GM18870 (cell line): ENCODE results near the gene CYP26B1.

Experiments used
- ATAC-seq: cut with Tn5 transposase; IDR thresholded peaks from one replicate; pipeline ENCODE4 v1.9.1; 2021; ENCODE audit warnings: moderate library complexity; ENCODE audit not compliant: unreplicated experiment

The CYP26B1 gene

DNA sequence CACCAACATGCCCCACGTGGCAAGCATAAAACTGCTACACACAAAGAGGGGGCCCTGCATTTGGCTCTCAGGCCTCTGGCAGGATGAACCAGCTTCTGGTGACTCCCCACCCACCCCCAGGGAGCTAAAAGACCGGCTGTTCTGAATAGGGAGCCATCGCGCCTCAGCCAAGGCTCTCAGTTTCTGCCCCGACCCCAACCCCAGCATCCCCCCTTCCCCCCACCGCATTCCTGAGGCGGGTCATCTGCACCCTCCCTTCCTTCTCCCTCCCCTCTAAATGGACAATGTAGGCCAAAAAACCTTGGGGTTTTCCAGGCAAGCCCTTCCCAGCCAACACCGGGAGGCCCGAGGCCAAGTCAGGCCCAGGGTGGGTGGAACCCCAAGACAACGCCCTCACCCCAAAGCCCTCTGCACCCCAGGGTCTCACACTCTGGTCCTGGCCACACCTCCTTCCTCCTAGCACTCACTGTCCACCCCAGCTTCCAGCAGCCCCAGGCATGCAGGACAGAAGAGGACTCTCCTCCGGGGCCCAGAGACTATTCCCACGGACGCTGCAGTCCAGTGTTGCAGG, 5.7 kb downstream of the CYP26B1 start:
- ATAC-seq, result no peak

DNA sequence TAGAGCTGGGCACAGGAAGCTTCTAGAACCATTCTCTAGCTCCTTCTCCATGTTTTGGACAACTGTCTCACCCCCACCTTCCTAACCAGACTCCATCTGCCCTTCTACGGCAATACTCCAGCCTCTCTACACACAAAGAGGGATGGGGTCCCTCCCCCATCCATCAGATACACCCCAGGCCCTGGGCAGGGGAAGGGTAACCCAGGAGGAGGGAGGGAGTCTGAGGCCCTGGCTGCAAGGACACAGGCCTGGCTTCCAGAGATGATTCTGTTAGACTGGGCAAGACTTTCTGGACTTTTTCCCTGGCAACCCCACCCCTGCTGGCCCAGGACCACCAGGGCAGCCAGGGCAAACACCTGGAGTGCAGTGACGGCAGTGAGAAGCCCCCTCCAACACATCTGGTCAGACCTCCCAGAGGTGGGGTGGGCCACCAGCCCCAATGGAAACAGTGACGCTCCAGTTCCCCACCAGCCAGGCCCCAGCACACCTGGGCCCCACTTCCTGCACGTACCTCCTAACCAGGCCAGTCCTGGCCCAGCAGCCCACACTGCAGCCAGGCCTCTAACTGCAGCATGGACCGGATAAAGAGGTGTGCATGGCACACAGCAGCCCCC, 6.5 kb downstream of the CYP26B1 start:
- ATAC-seq, result no peak

DNA sequence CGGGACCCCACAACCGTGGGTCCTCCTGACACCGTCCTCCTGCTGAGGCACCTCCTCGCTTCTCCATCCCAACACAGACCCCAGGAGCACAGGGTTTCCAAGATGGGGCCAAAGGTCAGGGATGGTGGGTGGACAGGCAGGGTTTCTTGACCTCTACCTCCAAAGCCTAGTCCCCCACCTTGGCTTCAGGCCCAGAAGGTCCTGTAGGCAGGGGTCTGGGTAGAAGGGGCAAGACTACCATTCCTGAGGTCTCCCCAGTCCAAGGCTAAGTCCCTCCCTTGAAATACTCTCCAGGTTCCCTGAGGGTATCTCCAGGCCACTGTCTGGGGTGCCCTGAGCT, 7.1 kb downstream of the CYP26B1 start:
- ATAC-seq, result no peak

DNA sequence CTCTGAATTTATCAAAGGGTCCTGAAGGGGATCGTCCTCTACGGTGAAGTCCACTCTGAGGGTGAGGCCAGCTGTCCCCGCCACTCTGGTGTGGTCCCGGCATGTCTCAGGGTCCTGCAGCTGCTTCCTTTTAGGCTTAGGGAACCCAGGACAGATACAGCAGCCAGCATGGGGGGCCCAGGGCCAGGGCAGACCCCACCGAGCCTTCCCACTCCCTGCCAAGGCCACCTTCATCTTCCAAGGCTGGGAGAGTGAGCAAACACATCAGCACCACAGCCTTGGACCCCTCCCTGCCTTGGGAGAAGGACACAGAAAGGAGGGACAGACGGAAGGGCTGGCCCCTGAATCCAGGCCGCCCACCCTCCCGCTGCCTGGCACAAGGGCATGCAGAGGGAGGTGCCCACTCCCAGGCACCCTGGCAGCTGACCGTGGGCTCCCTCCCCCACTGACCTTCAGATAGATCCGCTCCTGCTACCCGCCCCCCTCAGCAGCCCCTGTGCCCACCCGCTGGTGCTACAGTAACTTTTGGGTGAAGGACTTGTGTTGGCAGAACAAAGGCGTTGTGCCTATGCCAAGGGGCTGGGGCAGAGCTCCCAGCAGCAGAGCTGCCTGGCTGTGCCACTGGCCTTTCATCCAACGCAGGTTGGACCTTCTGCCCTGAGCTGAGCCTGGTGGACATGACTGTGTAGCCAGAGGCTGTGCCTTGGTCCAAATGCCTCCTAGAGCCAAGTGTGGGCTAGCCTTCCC, 7.6 kb downstream of the CYP26B1 start:
- no peak for ATAC-seq

DNA sequence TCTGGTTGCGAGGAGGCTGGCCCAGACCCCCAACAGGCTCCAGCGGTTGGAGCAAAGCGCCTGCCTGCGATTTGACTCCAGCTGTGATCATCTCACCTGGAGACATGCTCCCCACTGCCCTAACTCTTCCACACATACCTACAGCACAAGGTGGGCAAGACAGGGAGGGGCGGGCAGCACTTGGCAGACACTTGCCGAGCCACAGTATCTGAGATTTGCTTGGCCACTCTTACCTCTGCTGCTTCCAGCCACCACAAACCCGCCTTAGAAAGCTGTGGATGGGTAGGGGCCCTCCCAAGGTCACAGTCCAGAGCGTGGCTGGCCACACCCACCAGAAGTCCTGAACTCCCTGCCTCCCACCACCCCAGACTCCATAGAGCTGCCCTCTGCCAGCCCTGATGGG, 8.2 kb downstream of the CYP26B1 start:
- no peak for ATAC-seq

DNA sequence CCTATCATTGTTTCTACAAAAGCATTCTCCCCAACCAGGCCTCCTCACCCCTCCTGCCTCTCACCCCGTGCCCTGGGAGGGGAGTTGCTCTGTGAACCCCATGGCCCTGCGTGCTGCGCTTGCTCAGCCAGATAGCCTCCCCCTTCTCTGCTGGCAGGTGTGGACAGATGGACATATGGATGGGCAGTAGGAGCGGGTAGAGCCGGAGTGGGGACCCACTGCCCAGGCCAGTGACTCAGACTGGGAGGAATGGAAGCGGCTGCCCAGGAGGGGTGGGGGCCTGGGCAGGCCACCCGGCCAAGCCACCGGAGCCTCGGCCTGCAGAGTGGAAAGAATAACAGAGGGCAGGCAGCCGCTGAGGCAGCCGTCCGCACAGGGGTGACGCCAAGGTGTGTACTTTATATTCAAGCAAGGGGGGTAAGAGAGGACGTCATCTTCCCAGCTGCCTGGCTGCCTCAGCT, 8.7 kb downstream of the CYP26B1 start:
- no peak for ATAC-seq

DNA sequence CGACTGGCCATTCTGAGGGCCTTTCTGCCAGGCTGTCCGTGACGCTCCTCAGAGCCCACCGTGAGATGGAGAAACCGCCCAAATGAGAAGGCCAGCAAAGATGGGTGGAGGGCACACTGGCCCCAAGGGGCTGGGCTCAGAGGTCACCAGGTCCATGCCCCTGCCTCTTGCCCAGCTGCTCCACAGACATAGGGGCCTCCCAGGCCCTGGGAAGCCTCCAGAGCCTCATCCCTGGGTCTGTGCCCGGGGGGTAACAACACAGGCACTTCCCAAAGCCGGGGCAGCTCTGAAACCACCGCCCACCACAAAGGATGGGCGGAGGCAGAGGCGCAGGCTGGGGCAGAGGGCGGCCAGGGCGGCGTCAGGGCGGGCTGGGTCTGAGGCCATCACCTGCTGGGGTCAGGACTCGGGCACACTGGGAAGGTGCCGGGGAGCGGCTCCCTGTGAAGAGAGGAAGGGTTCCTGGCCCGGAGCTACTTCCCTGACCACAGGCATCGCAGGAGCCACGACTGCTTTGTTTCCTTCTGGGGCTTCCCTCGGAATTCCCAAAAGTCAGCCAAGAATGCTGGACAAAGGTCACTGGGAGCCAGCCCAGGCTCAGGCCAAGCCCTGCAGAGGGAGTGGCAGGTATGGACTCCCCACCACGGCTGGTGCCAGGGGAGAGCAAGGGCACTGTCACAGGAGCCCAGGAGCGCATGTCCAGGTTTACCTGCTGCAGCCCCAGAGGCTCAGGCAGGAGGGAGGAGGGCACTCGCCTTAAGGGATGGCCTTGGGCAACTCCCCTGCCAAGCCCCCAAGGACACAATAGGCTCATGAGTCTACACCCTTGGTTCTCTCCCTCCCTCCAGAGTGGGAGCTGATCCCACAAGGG, 9.4 kb downstream of the CYP26B1 start:
- ATAC-seq, result no peak

DNA sequence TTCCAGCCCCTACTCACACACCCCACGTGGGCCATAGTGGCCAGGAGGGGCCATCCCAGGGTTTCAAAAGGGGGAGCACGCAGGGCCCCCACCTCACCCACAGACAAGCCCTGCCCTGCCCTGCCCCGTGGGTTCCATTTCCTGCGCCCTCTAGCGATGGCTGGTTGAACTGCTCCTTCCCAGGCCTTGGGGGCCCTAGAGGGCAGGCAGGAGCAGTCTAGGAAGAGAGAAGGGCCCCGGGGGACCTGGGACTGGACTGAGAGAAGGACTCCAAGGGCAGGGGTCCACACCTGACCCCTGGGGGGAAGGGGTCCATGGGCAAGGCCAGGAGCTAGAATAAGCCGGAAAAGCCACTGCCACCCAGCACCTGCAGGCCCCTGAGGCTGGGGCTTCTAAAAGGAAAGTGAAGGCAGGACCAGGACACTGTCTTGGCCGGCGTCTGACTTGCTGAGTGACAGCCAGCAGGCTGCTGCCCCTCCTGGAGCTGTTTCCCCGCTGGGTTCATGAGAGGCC, 10.1 kb downstream of the CYP26B1 start:
- ATAC-seq, result peak; percentile 86

DNA sequence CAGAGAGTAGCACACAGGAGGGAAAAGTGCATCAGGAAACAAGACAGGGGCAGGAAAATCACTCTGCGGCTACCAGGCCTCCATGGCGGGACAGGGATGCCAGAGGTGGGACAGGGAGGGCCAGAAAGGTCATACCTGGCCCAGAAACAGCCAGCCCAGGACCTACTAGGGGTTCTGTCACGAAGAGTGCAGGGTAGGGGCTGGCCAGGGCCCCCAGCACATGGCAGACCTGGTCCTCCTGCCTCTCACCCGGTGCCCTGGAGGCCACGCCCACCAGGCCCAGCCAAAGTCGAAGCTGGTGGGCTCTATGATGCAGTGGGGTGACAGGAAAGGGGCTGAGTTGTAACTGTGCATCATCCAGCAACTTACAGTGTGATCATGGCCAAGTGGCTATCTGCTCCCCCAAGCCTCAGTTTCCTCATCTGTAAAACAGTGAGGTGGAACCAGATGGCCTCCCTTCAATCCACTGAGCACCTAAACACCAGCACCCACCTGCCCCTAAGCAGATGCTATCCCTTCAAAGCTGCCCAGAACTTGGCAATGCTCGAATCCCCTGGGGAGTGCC, 10.6 kb downstream of the CYP26B1 start:
- peak; percentile 27 for ATAC-seq

DNA sequence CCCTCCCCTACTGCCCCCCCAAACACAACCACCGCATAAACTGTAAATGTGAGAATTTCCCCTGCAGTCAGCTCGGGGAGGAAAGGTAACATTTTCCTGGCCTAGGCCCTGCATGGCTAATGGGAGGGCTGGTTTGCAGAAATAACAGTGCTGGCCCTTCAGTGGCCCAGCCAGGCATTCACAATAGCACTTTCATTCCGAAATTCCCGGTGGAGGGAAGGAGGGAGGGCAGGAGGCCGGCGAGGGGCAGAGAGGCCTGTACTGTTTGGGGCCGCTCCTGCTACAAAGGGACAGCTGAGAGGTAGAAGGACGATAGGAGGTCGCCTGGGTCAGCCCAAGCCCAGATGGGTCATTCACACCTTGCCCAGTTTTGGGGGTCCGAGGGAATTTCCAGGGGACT, 11.3 kb downstream of the CYP26B1 start:
- ATAC-seq, result no peak

DNA sequence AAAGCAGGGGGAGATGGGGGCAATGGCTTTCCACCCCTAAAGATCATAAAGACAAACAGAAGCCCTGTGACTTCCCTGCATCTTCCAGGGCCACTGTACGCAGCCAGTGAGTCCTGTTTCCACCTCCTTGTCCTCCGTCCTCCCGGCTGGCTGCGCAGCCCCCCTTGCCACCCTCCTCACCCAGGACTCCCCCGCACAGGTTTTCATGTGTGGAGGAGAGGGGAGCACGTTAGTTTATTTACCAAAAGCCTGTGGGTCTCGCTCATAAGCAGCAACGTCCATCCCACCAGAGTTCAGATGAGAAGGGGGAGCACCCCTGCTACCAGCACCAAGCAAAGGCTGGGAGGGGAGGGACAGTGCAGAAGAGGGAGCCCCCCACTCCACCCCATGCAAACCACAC, 11.7 kb downstream of the CYP26B1 start:
- ATAC-seq, result no peak

DNA sequence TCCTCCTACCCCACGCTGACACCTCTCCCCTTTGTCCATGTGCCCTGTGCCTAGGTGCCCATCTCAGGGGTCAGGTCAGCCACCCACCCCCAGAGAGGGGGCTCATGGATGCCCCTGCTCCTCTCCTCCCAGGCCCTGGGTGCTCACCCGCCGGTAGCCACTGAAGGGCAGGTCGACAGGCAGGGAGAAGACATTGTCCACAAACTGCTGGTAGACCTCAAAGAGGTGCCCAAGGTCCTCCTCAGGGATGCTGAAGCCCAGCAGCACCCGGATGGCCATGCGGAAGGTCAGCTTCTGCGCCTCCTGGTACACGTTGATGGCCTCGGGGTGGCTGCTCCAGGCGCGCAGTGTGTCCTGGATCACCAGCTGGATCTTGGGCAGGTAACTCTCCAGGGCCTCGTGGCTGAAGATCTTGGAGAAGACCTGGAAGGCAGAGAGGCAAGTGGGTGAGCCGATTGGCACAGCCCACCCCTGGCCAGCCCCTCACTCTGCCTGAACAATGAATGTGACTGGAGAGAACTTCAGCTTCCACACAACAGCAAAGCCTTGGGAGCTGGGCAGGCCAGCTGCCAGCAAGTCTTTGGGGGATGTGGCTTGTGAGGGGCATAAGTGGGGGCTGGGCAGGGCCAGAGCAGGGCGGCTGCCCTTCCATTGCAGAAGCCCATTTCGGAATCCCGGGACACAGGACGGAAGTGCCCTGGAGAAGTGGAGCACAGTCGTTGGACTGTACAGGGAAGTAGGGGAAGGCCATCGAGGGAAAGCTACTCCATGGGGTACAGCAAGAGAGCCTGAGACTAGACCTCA, 12.5 kb downstream of the CYP26B1 start:
- no peak for ATAC-seq

DNA sequence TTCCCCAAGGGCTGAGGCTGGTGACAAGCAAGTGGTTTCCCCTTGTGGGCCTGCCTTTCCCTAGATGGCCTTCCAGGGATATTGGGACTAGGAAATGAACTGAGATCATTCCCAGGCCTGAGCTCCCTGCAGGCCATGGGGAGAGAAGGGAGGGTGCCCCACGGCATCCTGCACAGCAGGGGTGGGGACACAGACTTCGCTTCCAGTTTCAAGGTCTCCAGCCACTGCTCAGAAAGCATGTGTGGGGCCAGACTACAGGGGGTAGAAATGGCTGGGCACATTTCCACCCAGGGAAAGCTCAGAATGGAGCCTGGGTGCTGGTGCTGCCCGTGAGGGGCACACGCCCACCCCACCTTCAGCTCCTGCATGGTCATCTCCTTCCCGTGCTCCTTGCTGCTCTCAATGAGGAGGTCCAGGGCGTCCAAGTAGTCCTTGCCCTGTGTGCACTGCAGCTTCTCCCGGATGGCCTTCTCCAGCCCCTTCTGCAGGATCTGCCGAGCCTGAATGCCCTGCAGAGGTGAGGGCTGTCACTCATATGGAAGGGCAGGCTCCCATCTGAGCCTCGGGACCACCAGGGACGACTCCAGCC, 13.2 kb downstream of the CYP26B1 start:
- ATAC-seq, result no peak

DNA sequence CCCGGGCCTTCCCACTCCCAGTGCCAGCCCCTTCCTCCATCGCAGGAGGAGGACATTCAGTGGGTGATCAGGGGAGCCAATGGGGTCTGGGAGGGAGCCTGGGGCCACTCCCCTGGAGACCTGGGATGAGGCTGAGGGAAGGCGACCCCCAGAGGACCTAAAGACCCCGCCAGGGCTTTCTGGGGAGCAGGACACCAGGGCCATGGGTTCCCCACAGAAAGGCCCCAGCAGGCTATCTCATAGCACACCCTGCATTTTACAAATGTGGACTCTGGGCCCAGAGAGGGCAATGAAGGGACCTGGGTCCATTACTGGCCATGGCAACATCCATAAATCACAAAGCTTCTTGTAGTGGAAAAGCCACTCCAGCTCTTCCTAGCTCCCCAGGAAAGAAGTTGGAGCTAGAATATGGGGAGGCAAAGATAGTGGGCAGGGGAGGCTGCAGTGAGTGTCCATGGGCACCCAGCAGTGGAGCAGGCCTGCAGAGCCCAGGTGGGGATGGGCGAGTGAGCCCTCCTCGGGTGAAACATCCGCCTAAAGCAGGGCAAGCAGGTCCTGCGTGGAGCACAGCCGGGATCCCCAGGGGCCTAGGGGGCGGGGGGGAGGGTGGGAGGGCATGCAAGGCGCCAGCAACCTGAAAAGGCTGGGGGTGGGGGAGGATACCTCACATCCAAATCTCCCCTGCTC, 13.8 kb downstream of the CYP26B1 start:
- ATAC-seq, result no peak

DNA sequence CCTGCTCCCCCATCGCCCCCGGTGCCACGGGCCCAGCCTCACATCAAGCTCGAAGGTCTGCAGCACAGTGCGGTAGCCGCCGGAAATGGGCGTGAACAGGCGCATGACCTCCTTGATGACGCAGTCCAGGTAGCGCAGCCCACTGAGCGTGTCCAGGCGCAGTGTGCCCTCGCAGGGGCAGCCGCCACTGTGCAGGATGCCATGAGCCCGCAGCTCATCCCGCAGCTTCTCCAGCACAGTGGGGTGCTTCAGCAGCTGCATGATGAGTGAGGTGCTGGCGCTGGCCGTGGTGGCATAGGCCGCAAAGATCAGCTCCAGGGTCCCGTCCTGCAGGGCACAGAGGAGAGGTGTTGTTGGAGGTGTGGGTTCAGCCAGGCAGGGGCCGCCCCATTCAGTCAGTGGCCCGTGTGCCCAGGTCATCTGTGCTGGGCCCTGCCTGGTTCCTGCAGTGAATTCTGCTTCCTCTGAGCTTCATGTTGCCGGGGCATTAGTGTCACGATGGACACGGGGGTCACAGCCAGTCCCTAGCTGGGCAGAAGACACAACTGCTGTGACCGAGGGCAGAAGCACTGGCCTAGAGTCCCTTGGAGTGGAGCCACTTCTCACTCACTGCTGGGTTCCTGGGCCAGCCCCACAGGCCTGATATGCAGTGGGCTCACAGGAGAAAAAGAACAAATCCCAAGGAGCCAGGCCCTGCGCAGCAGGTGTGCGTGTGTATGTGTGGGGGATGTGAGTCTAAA, 14.5 kb downstream of the CYP26B1 start:
- ATAC-seq, result no peak

DNA sequence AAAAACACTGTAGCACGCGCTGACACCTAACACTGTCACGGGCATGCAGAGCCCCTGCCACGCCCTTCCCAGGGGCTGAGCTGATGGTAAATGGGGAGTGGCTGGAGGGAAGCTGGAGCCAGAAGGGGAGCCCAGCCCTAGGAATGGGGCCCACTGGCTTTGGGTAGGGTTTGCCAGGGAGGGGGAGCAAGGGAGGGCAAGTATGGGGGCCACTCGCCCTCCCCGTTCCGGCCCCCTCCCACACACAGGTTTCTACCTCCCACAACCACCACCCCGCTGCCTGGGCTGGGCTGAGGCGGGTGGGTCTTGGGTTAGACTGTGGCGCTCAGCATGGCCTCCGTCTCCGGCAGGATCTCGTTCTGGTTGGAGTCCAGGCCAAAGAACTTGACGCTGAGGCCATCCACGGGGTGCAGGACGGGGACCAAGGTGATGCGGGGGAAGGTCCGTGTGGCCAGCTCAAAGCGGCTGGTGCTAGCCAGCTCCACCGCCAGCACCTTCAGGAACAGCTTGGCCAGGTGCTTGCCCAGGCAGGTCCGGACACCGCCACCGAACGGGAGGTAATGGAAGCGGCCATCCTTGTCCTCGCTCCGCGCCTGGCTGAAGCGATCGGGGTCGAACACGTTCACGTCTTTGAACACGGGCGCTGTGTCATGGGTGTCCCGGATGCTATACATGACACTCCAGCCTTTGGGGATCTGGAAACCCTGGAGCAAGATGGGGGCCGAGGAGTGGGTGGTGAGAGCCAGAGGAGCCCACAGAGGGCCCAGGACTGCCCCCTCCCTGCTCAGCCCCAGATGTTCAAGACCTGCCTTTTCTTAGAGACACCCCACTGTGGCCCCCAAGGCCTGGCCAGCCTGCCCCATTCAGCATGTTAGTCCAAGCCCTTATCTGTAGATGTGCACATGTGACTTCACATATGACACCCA, 15.5 kb downstream of the CYP26B1 start:
- no peak for ATAC-seq

DNA sequence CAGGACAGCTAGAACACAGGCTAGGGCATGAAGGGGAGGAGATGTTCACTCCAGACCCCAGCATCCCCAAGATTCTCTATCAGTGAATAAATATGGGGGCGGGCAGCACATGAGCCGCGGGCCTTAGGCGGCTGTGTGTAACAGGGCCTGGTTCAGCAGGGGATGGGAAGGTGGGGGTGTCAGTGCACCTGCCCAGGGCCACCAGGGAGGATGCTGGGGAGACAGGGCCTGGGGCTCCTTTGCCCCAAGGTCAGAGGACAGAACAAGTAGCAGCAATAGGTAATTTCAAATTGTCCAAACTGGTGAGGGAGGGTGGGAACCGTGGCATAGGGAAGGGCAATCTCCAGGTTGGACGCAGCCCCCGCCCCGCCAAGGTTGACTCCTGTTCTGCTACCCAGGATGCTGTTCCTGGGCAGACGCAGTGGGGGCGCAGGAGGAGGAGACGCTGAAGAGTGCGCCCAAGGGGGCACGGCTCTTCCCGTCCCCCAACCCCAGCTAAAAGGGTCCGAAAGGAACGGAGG, 16.2 kb downstream of the CYP26B1 start:
- ATAC-seq, result no peak
